ENCODE data around the gene ATP8A2. TPM values are rescaled to one million over a fixed set of nuclear protein-coding genes. Genes with fewer than 3 reads are reported as not detected.
"Not testable (repeated sequence)": the region's sequence is repeated elsewhere in the genome, so short reads cannot be mapped to it uniquely, and the experiment has no call there.

The ATP8A2 gene
- total and polyA plus RNA-seq, 2 donors, result 1.1 to 1.5 TPM

DNA sequence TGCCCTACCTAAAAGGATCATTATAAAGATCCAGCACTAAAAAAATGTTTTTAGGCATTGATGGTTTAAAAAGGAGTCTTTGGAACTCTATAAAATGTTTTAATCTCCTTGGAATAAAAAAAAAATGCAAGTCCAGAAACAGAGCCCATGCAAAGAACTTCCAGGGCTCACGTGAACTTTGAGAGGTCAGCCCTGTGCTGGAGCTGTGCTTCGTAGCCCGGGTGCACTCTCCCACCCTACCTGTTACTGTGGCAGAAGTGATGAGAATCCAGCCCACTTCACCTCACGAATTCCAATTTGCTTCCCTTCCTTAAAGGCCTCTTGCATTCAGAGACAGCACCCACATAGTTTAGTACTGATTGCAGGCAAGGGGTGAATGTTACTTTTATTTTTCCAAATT, 412.3 kb downstream of the ATP8A2 start:
- H3K27ac ChIP-seq (ENCODE audit: low read depth in 1 of 2, low read length in 1 of 2), result no peak overlapping the region
- no peak for DNase-seq (ENCODE audit: low read depth in 6 of 9, low spot score in 9 of 9)
- WGBS, result 80% methylated on average over 4 of the region's 4 CpGs
- H3K36me3 ChIP-seq (ENCODE audit: control insufficient read depth in 2 of 2, insufficient read depth in 2 of 2, low read length in 1 of 2), result no peaks in the 10 kb centered on the region
- no peak overlapping the region for H3K4me3 ChIP-seq (ENCODE audit: low read length in 2 of 2)
- H3K9me3 ChIP-seq (ENCODE audit: control insufficient read depth in 2 of 2, insufficient read depth in 1 of 2, low read length in 1 of 2), result no peaks in the 10 kb centered on the region
- H3K4me1 ChIP-seq (ENCODE audit: control insufficient read depth in 2 of 2, insufficient read depth in 2 of 2, low read length in 2 of 2), result no peaks in the 10 kb centered on the region
- no peaks in the 10 kb centered on the region for H3K27me3 ChIP-seq (ENCODE audit: control insufficient read depth in 2 of 2, insufficient read depth in 1 of 2, low read length in 1 of 2)

DNA sequence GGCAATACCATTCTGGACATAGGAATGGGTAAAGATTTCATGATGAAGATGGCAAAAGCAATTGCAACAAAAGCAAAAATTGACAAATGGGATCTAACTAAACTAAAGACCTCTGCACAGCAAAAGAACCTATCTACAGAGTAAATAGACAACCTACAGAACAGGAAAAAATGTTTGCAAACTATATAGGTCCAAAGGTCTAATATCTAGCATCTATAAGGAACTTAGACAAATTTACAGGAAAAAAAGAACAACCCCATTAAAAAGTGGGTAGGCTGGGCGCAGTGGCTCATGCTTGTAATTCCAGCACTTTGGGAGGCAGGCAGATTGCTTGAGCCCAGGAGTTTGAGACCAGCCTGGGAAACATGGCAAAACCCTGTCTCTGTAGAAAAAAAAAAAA, 418.4 kb downstream of the ATP8A2 start:
- H3K4me1 ChIP-seq (ENCODE audit: control insufficient read depth in 2 of 2, insufficient read depth in 2 of 2, low read length in 2 of 2); H3K27ac ChIP-seq (ENCODE audit: low read depth in 1 of 2, low read length in 1 of 2); DNase-seq (ENCODE audit: low read depth in 6 of 9, low spot score in 9 of 9); H3K27me3 ChIP-seq (ENCODE audit: control insufficient read depth in 2 of 2, insufficient read depth in 1 of 2, low read length in 1 of 2); H3K36me3 ChIP-seq (ENCODE audit: control insufficient read depth in 2 of 2, insufficient read depth in 2 of 2, low read length in 1 of 2); H3K4me3 ChIP-seq (ENCODE audit: low read length in 2 of 2); H3K9me3 ChIP-seq (ENCODE audit: control insufficient read depth in 2 of 2, insufficient read depth in 1 of 2, low read length in 1 of 2): not testable (repeated sequence)
- WGBS, result 94% methylated on average over 1 of the region's 1 CpG

DNA sequence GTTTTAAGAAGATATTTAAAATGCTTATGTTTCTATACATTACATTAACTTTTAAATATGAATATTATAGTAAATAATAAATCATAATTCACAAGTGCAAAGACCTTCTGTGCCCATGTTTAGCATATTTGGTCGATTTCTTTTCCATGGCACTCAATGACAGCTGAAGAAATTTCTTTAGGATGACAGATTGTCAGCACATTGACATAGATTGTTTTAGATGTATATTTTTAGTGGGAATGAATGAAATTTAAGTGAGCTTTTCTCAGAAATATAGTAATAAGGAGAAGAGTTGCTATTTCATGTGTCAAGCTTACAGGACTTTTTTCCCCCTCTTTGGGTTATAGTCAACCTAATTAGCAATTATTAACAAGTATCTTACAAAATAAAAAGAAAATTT, 423.5 kb downstream of the ATP8A2 start:
- no peaks in the 10 kb centered on the region for H3K27me3 ChIP-seq (ENCODE audit: control insufficient read depth in 2 of 2, insufficient read depth in 1 of 2, low read length in 1 of 2)
- WGBS, result 86% methylated on average over 1 of the region's 1 CpG
- no peak for DNase-seq (ENCODE audit: low read depth in 6 of 9, low spot score in 9 of 9)
- no peaks in the 10 kb centered on the region for H3K36me3 ChIP-seq (ENCODE audit: control insufficient read depth in 2 of 2, insufficient read depth in 2 of 2, low read length in 1 of 2)
- no peak overlapping the region for H3K27ac ChIP-seq (ENCODE audit: low read depth in 1 of 2, low read length in 1 of 2)
- H3K4me1 ChIP-seq (ENCODE audit: control insufficient read depth in 2 of 2, insufficient read depth in 2 of 2, low read length in 2 of 2), result no peaks in the 10 kb centered on the region
- H3K4me3 ChIP-seq (ENCODE audit: low read length in 2 of 2), result no peak overlapping the region
- H3K9me3 ChIP-seq (ENCODE audit: control insufficient read depth in 2 of 2, insufficient read depth in 1 of 2, low read length in 1 of 2), result no peaks in the 10 kb centered on the region

DNA sequence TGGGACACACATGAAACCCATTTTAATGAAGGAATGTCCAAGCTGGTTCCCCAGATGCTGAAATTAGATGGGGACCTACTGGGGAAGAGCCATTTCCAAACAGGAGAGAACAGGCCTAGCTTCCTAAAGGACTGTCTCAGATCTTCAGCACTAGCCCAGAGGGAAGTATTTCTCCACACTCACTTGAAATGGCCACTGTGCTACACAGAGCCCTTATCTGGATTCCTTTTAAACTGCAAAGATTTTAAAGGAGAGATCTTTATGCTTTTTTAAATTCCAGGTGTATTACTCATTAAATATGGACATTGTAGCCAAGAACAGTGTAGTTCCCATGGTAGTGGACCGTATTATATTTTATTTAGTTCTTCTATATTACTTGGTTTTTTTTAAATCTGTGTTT, 424.7 kb downstream of the ATP8A2 start:
- Histone ChIP-seq H3K36me3 (ENCODE audit: control insufficient read depth in 2 of 2, insufficient read depth in 2 of 2, low read length in 1 of 2) (no peaks in the 10 kb centered on the region), H3K27ac (ENCODE audit: low read depth in 1 of 2, low read length in 1 of 2) (no peak overlapping the region), H3K4me1 (ENCODE audit: control insufficient read depth in 2 of 2, insufficient read depth in 2 of 2, low read length in 2 of 2) (no peaks in the 10 kb centered on the region), H3K9me3 (ENCODE audit: control insufficient read depth in 2 of 2, insufficient read depth in 1 of 2, low read length in 1 of 2) (no peaks in the 10 kb centered on the region), H3K4me3 (ENCODE audit: low read length in 2 of 2) (no peak overlapping the region), H3K27me3 (ENCODE audit: control insufficient read depth in 2 of 2, insufficient read depth in 1 of 2, low read length in 1 of 2) (no peaks in the 10 kb centered on the region)
- no peak for DNase-seq (ENCODE audit: low read depth in 6 of 9, low spot score in 9 of 9)
- whole genome bisulfite sequencing, result 97% methylated on average over 1 of the region's 1 CpG

DNA sequence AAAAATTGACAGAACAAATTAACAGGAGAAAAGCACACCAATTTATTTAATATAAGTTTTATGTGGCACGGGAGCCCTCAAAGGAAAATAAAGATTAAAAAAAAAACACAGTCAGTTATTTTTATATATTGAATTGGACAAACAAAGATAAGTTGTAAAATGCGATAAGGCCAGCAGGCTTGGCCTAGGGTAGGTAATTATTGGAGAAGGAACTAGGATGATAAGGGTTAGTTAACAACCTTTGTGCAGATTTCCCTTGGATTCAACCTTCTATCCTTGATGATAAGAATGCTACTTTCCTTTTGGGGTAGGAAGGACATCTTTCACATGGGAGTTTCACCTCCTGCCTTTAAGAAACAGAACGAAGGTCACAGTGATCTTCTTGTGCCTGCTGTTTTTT, 427.2 kb downstream of the ATP8A2 start:
- H3K4me3 ChIP-seq (ENCODE audit: low read length in 2 of 2), result no peak overlapping the region
- H3K27ac ChIP-seq (ENCODE audit: low read depth in 1 of 2, low read length in 1 of 2), result no peak overlapping the region
- DNase-seq (ENCODE audit: low read depth in 6 of 9, low spot score in 9 of 9), result no peak
- 76% methylated on average over 3 of the region's 3 CpGs for WGBS
- H3K9me3 ChIP-seq (ENCODE audit: control insufficient read depth in 2 of 2, insufficient read depth in 1 of 2, low read length in 1 of 2), result no peaks in the 10 kb centered on the region
- H3K4me1 ChIP-seq (ENCODE audit: control insufficient read depth in 2 of 2, insufficient read depth in 2 of 2, low read length in 2 of 2), result no peaks in the 10 kb centered on the region
- no peaks in the 10 kb centered on the region for H3K36me3 ChIP-seq (ENCODE audit: control insufficient read depth in 2 of 2, insufficient read depth in 2 of 2, low read length in 1 of 2)
- no peaks in the 10 kb centered on the region for H3K27me3 ChIP-seq (ENCODE audit: control insufficient read depth in 2 of 2, insufficient read depth in 1 of 2, low read length in 1 of 2)

DNA sequence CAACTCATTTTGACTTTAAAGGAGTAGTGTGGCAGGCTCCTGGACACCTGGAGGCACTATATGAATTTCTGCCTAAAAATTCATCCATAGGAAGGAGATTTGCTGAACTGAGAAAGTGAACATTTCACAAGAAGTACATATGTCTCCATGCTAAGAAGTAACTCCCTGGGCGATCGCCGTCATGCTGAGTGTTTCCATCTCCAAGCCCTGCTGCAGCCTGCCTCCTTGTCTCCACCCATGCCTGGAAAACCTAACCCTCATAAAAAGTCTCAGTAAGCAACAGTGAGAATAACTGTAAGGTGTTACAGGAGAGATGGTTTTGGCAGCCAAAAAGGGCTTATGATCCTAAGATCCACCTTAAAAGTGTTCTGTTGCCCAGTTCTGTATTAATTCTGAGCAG, 428.7 kb downstream of the ATP8A2 start:
- 94% methylated on average over 3 of the region's 3 CpGs for WGBS

DNA sequence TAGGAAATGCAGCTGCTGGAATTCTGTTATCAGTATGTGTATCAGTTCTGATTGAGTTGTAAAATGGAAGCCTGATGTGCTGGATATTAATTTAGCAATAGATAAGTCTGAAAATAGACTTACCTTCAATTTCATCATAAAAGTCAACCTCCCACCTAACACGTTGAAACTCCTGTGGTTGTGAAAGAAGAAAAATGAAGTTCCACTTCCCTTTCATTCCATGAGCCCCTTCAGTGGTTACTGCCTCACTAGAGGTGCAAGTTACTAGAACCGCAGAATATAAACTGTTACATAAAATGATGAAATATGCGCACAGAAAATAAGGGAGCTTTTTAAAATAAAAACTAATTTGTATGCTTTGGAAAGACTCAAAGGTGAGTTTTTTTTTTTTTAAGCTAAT, 430.8 kb downstream of the ATP8A2 start:
- no peak overlapping the region for H3K27ac ChIP-seq (ENCODE audit: low read depth in 1 of 2, low read length in 1 of 2)
- no peaks in the 10 kb centered on the region for H3K27me3 ChIP-seq (ENCODE audit: control insufficient read depth in 2 of 2, insufficient read depth in 1 of 2, low read length in 1 of 2)
- no peak for DNase-seq (ENCODE audit: low read depth in 6 of 9, low spot score in 9 of 9)
- H3K9me3 ChIP-seq (ENCODE audit: control insufficient read depth in 2 of 2, insufficient read depth in 1 of 2, low read length in 1 of 2), result no peaks in the 10 kb centered on the region
- H3K4me1 ChIP-seq (ENCODE audit: control insufficient read depth in 2 of 2, insufficient read depth in 2 of 2, low read length in 2 of 2), result no peaks in the 10 kb centered on the region
- whole genome bisulfite sequencing, result 64% methylated on average over 3 of the region's 3 CpGs
- no peaks in the 10 kb centered on the region for H3K36me3 ChIP-seq (ENCODE audit: control insufficient read depth in 2 of 2, insufficient read depth in 2 of 2, low read length in 1 of 2)
- no peak overlapping the region for H3K4me3 ChIP-seq (ENCODE audit: low read length in 2 of 2)

More for the DNA sequence above, 428.7 kb downstream of the ATP8A2 start:
- DNase-seq (ENCODE audit: low read depth in 6 of 9, low spot score in 9 of 9), result no peak
- H3K27ac ChIP-seq (ENCODE audit: low read depth in 1 of 2, low read length in 1 of 2), result no peak overlapping the region
- H3K9me3 ChIP-seq (ENCODE audit: control insufficient read depth in 2 of 2, insufficient read depth in 1 of 2, low read length in 1 of 2), result no peaks in the 10 kb centered on the region
- no peaks in the 10 kb centered on the region for H3K36me3 ChIP-seq (ENCODE audit: control insufficient read depth in 2 of 2, insufficient read depth in 2 of 2, low read length in 1 of 2)
- H3K4me3 ChIP-seq (ENCODE audit: low read length in 2 of 2), result no peak overlapping the region
- H3K4me1 ChIP-seq (ENCODE audit: control insufficient read depth in 2 of 2, insufficient read depth in 2 of 2, low read length in 2 of 2), result no peaks in the 10 kb centered on the region
- H3K27me3 ChIP-seq (ENCODE audit: control insufficient read depth in 2 of 2, insufficient read depth in 1 of 2, low read length in 1 of 2), result no peaks in the 10 kb centered on the region

DNA sequence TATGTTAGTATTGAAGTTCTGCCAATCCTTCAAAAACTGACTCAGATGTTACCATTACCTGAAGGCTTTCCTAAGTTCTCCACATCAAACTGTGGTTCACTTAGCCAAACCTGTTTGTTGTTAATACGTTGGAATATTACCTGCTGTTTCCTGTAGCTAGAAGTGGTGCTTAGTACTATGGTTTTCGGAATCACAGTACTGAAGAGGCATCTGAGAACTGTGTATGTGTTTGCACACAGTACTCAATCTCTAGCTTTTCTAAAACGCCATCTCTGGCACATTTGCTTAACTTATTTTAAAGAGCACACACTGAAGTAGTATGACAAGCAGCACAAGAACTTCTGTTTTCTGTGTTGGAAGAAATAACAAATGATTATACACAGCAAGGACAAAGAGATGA, 431.9 kb downstream of the ATP8A2 start:
- no peak overlapping the region for H3K27ac ChIP-seq (ENCODE audit: low read depth in 1 of 2, low read length in 1 of 2)
- no peaks in the 10 kb centered on the region for H3K36me3 ChIP-seq (ENCODE audit: control insufficient read depth in 2 of 2, insufficient read depth in 2 of 2, low read length in 1 of 2)
- no peak for DNase-seq (ENCODE audit: low read depth in 6 of 9, low spot score in 9 of 9)
- 90% methylated on average over 3 of the region's 3 CpGs for WGBS
- no peak overlapping the region for H3K4me3 ChIP-seq (ENCODE audit: low read length in 2 of 2)
- no peaks in the 10 kb centered on the region for H3K27me3 ChIP-seq (ENCODE audit: control insufficient read depth in 2 of 2, insufficient read depth in 1 of 2, low read length in 1 of 2)
- no peaks in the 10 kb centered on the region for H3K9me3 ChIP-seq (ENCODE audit: control insufficient read depth in 2 of 2, insufficient read depth in 1 of 2, low read length in 1 of 2)
- H3K4me1 ChIP-seq (ENCODE audit: control insufficient read depth in 2 of 2, insufficient read depth in 2 of 2, low read length in 2 of 2), result no peaks in the 10 kb centered on the region

DNA sequence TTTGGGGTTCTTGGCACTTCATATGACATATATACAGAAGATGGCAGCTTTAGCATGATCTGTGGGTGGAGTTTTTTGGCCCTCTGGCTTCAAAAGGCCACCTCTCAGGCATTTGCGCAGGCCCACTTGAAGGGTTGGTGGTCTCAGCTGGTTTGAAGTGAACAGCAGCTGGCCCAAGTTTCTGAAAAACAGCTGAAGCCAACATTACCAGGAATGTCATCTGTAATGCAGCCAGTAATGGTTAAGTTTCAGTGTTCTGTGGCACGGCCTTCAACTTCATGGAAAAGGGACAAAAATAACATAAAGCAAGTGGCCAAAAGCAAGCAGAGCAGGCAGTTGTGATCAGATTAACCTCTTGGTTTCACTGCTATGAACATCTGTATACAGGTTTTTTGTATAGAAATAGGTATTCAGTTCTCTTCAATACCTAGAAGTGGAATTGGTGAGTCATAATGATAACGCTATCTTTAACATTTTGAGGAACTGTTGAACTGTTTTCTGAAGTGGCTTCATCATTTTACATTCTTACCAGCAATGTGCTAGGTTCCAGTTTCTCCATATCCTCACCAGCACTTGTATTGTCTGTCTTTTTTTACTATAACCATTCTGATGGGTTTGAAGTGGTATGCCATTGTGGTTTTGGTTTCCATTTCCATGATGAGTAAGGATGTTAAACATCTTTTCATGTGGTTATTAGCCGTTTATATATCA, 434.6 kb downstream of the ATP8A2 start:
- WGBS, result 71% methylated on average over 4 of the region's 4 CpGs
- Histone ChIP-seq H3K27me3 (ENCODE audit: control insufficient read depth in 2 of 2, insufficient read depth in 1 of 2, low read length in 1 of 2) (no peaks in the 10 kb centered on the region), H3K9me3 (ENCODE audit: control insufficient read depth in 2 of 2, insufficient read depth in 1 of 2, low read length in 1 of 2) (no peaks in the 10 kb centered on the region), H3K36me3 (ENCODE audit: control insufficient read depth in 2 of 2, insufficient read depth in 2 of 2, low read length in 1 of 2) (no peaks in the 10 kb centered on the region), H3K4me3 (ENCODE audit: low read length in 2 of 2) (no peak overlapping the region), H3K4me1 (ENCODE audit: control insufficient read depth in 2 of 2, insufficient read depth in 2 of 2, low read length in 2 of 2) (no peaks in the 10 kb centered on the region), H3K27ac (ENCODE audit: low read depth in 1 of 2, low read length in 1 of 2) (no peak overlapping the region)
- DNase-seq (ENCODE audit: low read depth in 6 of 9, low spot score in 9 of 9), result peak in 1 of 9 donors; percentile 7
